GM19468 (cell line): Measurements from ENCODE around the gene BRICD5.

Experiments used
- ATAC-seq: cut with Tn5 transposase; IDR thresholded peaks from one replicate; pipeline ENCODE4 v1.9.1; 2021; ENCODE audit warnings: mild to moderate bottlenecking, moderate library complexity, moderate number of reproducible peaks; ENCODE audit not compliant: unreplicated experiment; ENCODE audit errors: extremely low read depth

The BRICD5 gene

GRCh38 chr16:2170587-2171435 lies 39.9 kb downstream of the BRICD5 start:
- ATAC-seq, result no peak

DNA sequence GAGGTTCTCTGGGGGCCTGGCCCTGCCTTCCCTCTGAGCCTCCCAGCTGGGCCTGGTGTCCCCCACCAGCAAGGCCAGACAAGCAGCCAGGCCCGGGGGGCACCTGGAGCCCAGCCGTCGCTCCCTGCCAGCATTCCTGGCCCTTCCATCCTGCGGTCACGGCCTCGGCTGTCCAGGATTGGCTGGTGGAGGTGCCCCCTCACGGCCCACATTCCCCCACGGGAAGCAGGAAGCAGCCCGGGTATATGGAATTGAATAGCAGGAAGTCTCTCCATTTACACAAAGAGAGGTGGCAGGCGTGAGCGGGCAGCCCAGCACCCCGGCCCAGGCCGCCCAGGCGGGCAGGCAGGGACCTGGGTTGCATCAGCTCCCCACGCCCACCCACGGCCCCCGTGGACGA lies 40.6 kb downstream of the BRICD5 start:
- ATAC-seq, result no peak

DNA sequence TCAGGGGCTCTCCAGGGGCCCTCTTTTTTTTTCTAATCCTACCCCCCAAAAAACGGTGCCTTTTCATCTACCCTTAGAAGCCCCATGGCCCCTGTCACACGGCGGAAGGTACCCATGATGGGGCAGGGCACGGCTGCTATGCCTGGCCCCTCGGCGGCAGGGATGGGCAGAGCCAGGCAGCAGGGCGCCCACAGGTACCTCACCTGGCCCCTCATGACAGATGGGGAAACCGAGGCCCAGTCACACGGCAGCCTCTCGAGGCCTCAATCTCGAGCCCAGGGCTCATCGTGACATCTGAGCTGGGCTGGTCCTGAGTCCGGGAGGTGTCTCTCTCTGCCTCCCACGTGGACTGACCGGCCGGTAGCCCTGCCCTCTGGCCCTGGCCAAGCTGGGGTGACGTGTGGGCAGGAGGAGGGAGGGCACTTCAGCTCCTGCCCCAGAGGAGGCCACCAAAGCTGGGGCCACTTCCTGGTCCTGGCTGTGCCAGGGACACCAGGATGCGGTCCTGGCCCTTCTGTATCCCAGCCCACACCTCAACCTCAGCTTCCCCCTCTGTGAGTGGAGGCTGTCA lies 43.5 kb downstream of the BRICD5 start:
- ATAC-seq, result no peak

DNA sequence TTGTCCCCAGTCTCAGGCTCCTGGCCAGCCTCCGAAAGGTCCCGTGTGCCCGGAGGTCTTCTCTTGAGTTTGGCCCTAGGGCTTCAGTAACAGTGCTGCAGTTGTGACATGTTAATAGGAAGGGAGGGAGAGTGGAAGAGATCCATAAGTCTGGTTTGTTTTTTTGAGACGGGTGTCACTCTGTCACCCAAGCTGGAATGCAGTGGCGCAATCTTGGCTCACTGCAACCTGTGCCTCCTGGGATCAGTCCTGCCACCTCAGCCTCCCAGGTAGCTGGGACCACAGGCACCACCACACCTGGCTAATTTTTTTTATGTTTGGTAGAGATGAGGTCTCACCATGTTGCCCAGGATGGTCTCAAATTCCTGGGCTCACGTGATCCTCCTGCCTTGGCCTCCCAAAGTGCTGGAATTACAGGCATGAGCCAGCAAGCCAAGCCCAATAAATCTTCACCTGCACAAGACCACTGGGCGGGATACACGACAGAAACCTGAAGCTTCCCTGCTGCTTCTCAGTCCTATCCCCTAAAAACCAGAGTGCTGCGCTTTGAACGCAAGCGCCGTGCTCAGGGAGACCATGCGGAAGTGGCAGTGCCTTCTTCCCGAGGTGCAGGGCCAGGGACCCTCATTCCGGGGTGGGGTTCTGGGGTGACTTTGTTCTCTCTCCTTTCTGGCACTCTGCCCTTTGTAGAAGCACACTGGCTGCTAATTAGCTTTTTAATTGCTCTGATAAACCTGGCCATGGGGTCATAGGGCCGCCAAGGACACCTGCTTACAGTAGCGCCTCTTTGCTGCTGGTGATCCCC lies 44.2 kb downstream of the BRICD5 start:
- no peak for ATAC-seq

DNA sequence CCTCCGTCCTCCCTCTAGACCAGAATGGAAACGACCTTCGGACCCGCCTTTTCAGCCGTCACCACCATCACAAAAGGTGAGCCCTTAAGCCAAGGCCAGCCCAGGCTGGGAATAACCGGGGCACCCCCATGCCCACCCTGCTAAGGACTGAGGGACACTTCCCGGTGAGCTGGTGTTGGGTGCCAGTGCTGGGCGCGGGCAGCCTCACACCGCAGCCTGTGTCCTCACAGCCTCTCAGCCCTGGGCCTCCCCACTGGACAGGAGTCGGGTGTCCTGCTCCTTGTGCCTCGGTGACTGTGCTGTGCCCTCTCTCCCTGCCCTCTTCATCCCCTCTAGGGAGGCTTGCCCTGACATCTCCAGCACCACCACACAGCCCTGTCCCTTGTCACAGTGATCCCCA lies 44.8 kb downstream of the BRICD5 start:
- ATAC-seq, result no peak

GRCh38 chr16:2163211-2163881 lies 47.3 kb downstream of the BRICD5 start:
- no peak for ATAC-seq

DNA sequence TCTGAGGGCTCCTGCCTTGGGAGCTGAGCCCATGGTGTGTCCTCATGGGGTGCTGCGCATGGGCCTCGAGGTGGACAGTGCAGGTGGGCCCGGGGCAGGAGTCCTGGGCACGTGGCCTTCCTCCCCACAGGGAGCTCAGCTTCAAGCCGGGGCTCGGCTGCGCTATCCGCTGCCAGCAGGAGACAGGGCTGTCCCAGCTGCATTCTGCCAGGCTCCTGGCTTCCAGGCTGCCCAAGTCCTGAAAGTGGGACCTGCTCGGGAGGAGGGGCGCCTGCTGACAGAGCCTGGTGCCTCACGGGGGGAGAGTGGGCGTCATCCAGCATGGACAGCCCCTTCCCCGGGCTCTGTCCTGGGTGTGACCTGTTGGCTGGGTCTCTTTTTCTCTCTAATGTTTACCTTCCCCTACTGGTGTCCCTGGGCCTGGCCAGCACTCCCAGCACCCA lies 48.0 kb downstream of the BRICD5 start:
- ATAC-seq, result no peak

DNA sequence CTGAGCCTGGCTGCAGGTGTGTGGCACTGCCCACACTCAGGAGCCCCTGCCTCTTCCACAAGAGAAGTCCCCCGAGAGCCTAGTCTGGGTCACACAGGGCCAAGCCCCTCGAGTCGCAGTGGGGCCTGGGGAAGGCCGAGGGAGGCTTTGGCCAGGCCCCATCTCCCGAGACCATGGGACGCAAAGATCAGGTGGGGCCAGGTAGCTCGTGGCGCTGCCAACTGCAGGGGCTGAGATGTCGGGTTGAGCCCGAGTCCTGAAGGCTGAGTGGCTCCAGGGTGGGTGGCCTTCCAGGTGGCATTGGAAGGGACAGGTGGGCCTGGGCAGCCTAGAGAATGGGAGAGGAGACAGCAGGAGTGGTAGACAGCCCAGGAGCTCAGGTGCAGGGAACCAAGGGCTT lies 48.8 kb downstream of the BRICD5 start:
- ATAC-seq, result no peak

GRCh38 chr16:2160915-2161551 lies 49.6 kb downstream of the BRICD5 start:
- no peak for ATAC-seq
